SK-N-SH (cell line): ENCODE measurements around the gene FNDC4. TPM values are rescaled to one million over a fixed set of nuclear protein-coding genes. Genes with fewer than 3 reads are reported as not detected.
"Not testable (repeated sequence)": the region's sequence is repeated elsewhere in the genome, so short reads cannot be mapped to it uniquely, and the experiment has no call there.

Experiments used
- CTCF ChIA-PET: fragments of 300-600, 350-600 bp; formaldehyde crosslinking; extraction: SDS; loops from one replicate; lab custom pipeline; 2021; lab: Yijun Ruan, JAX
- POLR2A ChIA-PET: fragments of 350-600 bp; sonication (Branson Sonifier 250); formaldehyde crosslinking; extraction: SDS; loops from one replicate; lab custom pipeline; 2020; ENCODE audit warnings: antibody characterized with exemption, inconsistent platforms; lab: Yijun Ruan, JAX
- DNase-seq: peaks from one replicate; pipeline ENCODE4 v3.0.0; 2012
- H2AFZ ChIP-seq: fragments of 200-600 bp; sonication (generic); 2 replicates; pipeline ENCODE4 v1.8.1; 2016; ENCODE audit warnings: antibody characterized with exemption, mild to moderate bottlenecking, low read depth
- H3F3A ChIP-seq: fragments of 200-600 bp; sonication (generic); replicated peaks from 2 replicates; pipeline ENCODE3; 2016; ENCODE audit warnings: antibody characterized with exemption, mild to moderate bottlenecking; ENCODE audit not compliant: insufficient read depth
- H3K27ac ChIP-seq, 2 experiments: fragments of 200-500 bp in 1 of 2; fragments of 200-600 bp in 1 of 2; sonication (Bioruptor generic) in 1 of 2; sonication (generic), shearing (Covaris generic) in 1 of 2; 2 replicates each; pipeline versions ENCODE4 v1.5.1 to v1.6.1; 2014 to 2016; ENCODE audit warnings: low read depth in 2 of 2, inconsistent platforms in 1 of 2, low read length in 1 of 2, mild to moderate bottlenecking in 1 of 2, mixed read lengths in 1 of 2
- H3K27me3 ChIP-seq: fragments of 200-600 bp; sonication (generic), shearing (Covaris generic); 2 replicates; pipeline ENCODE4 v1.6.1; 2016; ENCODE audit warnings: mixed run types; ENCODE audit not compliant: insufficient read depth
- H3K36me3 ChIP-seq, 2 experiments: fragments of 200-500 bp in 1 of 2; fragments of 200-600 bp in 1 of 2; sonication (Bioruptor generic) in 1 of 2; sonication (generic) in 1 of 2; replicated peaks in 1 of 2; 2 replicates each; pipeline versions ENCODE3 to v1.5.1; 2014 to 2016; ENCODE audit warnings: low read length in 1 of 2, mild to moderate bottlenecking in 1 of 2; ENCODE audit not compliant: insufficient read depth in 2 of 2, control insufficient read depth in 1 of 2
- H3K4me1 ChIP-seq, 2 experiments: fragments of 200-500 bp in 1 of 2; fragments of 200-600 bp in 1 of 2; sonication (Bioruptor generic) in 1 of 2; sonication (generic), shearing (Covaris generic) in 1 of 2; 2 replicates each; pipeline versions ENCODE4 v1.5.1 to v1.6.1; 2014 to 2016; ENCODE audit warnings: low read depth in 1 of 2, low read length in 1 of 2, mixed run types in 1 of 2; ENCODE audit not compliant: insufficient read depth in 2 of 2, control insufficient read depth in 1 of 2
- H3K4me2 ChIP-seq: fragments of 200-600 bp; sonication (generic), shearing (Covaris generic); 2 replicates; pipeline ENCODE4 v1.6.1; 2017; ENCODE audit warnings: mixed run types
- H3K4me3 ChIP-seq, 2 experiments: fragments of 200-500 bp in 1 of 2; fragments of 200-600 bp in 1 of 2; sonication (Bioruptor generic) in 1 of 2; sonication (generic), shearing (Covaris generic) in 1 of 2; 2 replicates each; pipeline versions ENCODE4 v1.5.1 to v1.8.1; 2014 to 2016; ENCODE audit warnings: low read depth in 2 of 2, inconsistent platforms in 1 of 2, low read length in 1 of 2, mild to moderate bottlenecking in 1 of 2, mixed read lengths in 1 of 2, moderate library complexity in 1 of 2
- H3K79me2 ChIP-seq: fragments of 200-600 bp; sonication (generic); 2 replicates; pipeline ENCODE4 v1.8.1; 2017; ENCODE audit warnings: mild to moderate bottlenecking; ENCODE audit not compliant: insufficient read depth
- H3K9ac ChIP-seq: fragments of 200-600 bp; sonication (generic); 2 replicates; pipeline ENCODE4 v1.6.1; 2017; ENCODE audit warnings: mixed run types
- H3K9me2 ChIP-seq: fragments of 200-600 bp; sonication (generic); 2 replicates; pipeline ENCODE4 v1.6.1; 2017; ENCODE audit warnings: mixed run types
- H3K9me3 ChIP-seq: fragments of 200-600 bp; sonication (generic); 2 replicates; pipeline ENCODE4 v1.6.1; 2017; ENCODE audit warnings: mixed run types, mild to moderate bottlenecking, moderate library complexity
- H4K20me1 ChIP-seq: fragments of 200-600 bp; sonication (generic); 2 replicates; pipeline ENCODE4 v1.6.1; 2017; ENCODE audit warnings: mild to moderate bottlenecking, mixed run types; ENCODE audit not compliant: insufficient read depth
- EP300 ChIP-seq, 2 experiments: IDR thresholded peaks; 2 replicates each; pipeline versions ENCODE4 v1.4.0 to v1.6.1; 2012; ENCODE audit warnings: borderline replicate concordance in 1 of 2, low read depth in 1 of 2, low read length in 1 of 2
- FOXM1 ChIP-seq: IDR thresholded peaks from 2 replicates; pipeline ENCODE4 v1.4.0; 2012; ENCODE audit warnings: low read depth, mild to moderate bottlenecking
- MXI1 ChIP-seq: IDR thresholded peaks from 2 replicates; pipeline ENCODE4 v1.6.1; 2012; ENCODE audit warnings: mild to moderate bottlenecking, low read depth, low read length, improper control_type of control experiment
- NFIC ChIP-seq: IDR thresholded peaks from 2 replicates; pipeline ENCODE4 v1.4.0; 2012; ENCODE audit warnings: borderline replicate concordance
- NRF1 ChIP-seq: IDR thresholded peaks from 2 replicates; pipeline ENCODE4 v1.6.1; 2012; ENCODE audit warnings: low read depth, mild to moderate bottlenecking, low read length
- POLR2AphosphoS5 ChIP-seq: IDR thresholded peaks from 2 replicates; pipeline ENCODE4 v1.6.1; 2012; ENCODE audit warnings: low read depth, low read length
- RAD21 ChIP-seq: IDR thresholded peaks from 2 replicates; pipeline ENCODE4 v1.6.1; 2012; ENCODE audit warnings: mild to moderate bottlenecking, low read length
- RCOR1 ChIP-seq: fragments of 150-350 bp; IDR thresholded peaks from 2 replicates; pipeline ENCODE4 v1.6.1; 2017; ENCODE audit warnings: antibody characterized with exemption, low read length
- SMC3 ChIP-seq: IDR thresholded peaks from 2 replicates; pipeline ENCODE4 v1.6.1; 2012; ENCODE audit warnings: low read depth, low read length, improper control_type of control experiment
- TAF1 ChIP-seq: IDR thresholded peaks from 2 replicates; pipeline ENCODE4 v1.6.1; 2012; ENCODE audit warnings: low read depth, mild to moderate bottlenecking, low read length, moderate library complexity, borderline replicate concordance
- WGBS: methylation state at CpG from one replicate; pipeline ENCODE4 v1.1.6; 2017; ENCODE audit warnings: low lambda C conversion rate; 5-methylcytosine and 5-hydroxymethylcytosine counted together
- polyA plus RNA-seq, 3 experiments: library from polyadenylated mRNA; depleted of rRNA; stranded (reverse); fragments of >200 nt; gene quantifications; 2 replicates each; pipeline ENCODE4 v1.2.3, GENCODE V29; 2012
- TF ChIP-seq, protein P1 (sequence below): IDR thresholded peaks from 2 replicates; pipeline ENCODE4 v1.4.0; 2012; ENCODE audit warnings: low read depth
- TF ChIP-seq, protein P2 (sequence below): IDR thresholded peaks from 2 replicates; pipeline ENCODE4 v1.4.0; 2012; ENCODE audit warnings: low read depth, borderline replicate concordance

The FNDC4 gene, protein sequence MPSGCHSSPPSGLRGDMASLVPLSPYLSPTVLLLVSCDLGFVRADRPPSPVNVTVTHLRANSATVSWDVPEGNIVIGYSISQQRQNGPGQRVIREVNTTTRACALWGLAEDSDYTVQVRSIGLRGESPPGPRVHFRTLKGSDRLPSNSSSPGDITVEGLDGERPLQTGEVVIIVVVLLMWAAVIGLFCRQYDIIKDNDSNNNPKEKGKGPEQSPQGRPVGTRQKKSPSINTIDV
- polyA plus RNA-seq (2012; rRNA removed) = 26.5 and 27.0 TPM in 2 replicates
- polyA plus RNA-seq (2012; cell fraction: cytosol; rRNA removed) = 18.9 and 29.5 TPM in 2 replicates
- polyA plus RNA-seq (2012; cell fraction: nucleus; rRNA removed) = 23.1 and 23.8 TPM in 2 replicates

DNA sequence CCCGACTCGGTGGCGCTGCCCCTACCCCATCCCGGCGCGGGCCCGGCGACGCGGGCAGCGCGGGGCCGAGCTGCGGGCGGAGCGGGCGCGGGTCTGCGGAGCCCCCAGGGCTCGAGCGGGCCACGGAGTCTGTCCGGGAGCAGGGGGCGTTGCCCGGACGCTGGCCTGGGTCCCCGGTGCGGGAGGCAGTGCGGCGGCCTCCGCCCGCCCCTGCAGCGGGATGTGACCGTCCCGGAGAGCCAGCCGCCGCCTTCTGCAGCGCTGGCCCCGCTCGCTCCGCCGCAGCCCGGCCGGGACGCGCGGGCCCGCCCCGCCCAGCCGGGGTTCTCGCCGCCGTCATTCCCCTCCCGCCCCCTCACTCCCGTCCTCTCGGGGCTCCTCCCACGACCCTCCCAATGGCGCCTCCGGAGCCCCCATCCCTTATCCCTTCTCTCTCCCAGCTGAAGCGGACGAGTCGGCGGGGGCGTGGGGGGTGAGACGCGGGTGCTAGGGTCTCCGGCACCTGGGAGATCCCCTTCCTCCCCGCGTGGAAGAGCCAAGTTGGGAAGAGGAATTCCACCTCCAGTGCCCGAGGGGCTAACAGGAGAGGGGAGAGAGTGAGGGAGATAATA lies at the start of gene FNDC4:
Gene FNDC4, minus strand, starts transcription at position 257 of the 611 bp plus-strand sequence. CDS start 521 bp downstream, outside the sequence.
- Histone ChIP-seq H2AFZ (peak within 1 kb of the TSS; percentile 100), H3F3A (peaks cover 10% of the 10 kb centered on the region), H3K4me2 (peak within 1 kb of the TSS; percentile 94), H3K4me3 (peak within 1 kb of the TSS; percentile 81 to 85), H3K4me1 (peaks cover 7 to 10% of the 10 kb centered on the region in 2 experiments), H3K27me3 (no peaks in the 10 kb centered on the region), H3K9ac (peak within 1 kb of the TSS; percentile 81)
- DNase-seq = peak; percentile 94
- POLR2A ChIA-PET = interaction anchor here (1.0 to 1.5 kb wide), 3 partner anchors 85 to 423 kb away, joined by 3 to 6 read pairs (median 4); partner anchors contain the start of genes CCDC121, GPN1 and PPM1G
- TF ChIP-seq MXI1 (0 out of 2 replicates have a peak, but pooled peaks have one; percentile 18), TAF1 (peak; percentile 43; the same call in 1 of the 2 replicates), NFIC (no peak), POLR2AphosphoS5 (peak; percentile 46; the same call in 1 of the 2 replicates)
- TF ChIP-seq, all 33 proteins: peak for 3
- no peaks in the 10 kb centered on the region for H3K9me2 ChIP-seq
- H3K36me3 ChIP-seq = peaks cover 0 to 8% of the 10 kb centered on the region in 2 experiments
- no peaks in the 10 kb centered on the region for H3K79me2 ChIP-seq
- H4K20me1 ChIP-seq = no peaks in the 10 kb centered on the region
- CTCF ChIA-PET = interaction anchor here (0.8 to 2.6 kb wide), 5 partner anchors 10 to 192 kb away, joined by 3 to 13 read pairs (median 4); no protein-coding TSS in a partner anchor
- 1% methylated on average over 45 of the region's 70 CpGs for WGBS
- no peaks in the 10 kb centered on the region for H3K9me3 ChIP-seq
- H3K27ac ChIP-seq = peak within 1 kb of the TSS in 1 of 2 experiments; percentile 53; a peak in 1 of 4 replicates

DNA sequence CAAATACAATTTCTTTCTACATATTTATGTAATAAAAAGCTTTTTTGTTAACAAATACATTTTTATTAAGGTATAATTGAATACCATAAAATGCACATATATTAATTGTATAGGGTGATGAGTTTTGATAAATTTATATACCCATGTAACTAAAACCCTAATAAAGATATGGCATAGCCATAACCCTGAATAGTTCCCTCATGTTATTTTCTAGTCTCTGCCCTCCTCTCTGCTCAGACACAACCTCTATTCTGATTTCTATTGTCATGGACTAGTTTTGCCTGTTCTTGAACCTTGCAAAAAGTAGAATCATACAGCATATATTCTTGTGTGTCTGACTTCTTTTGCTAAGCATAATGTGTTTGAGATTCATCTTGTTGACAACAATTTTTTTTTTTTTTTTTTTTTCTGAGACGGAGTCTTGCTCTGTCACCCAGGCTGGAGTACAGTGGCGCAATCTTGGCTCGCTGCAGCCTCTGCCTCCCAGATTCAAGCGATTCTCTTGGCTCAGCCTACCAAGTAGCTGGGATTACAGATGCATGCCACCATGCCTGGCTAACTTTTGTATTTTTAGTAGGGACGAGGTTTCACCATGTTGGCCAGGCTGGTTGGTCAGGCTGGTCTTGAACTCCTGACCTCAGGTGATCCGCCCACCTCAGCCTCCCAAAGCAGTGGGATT lies 49.3 kb upstream of the FNDC4 start:
- TF ChIP-seq NRF1 (no peak), POLR2AphosphoS5 (no peak), SMC3 (no peak), MXI1 (no peak), EP300 (IDR thresholded peaks at IDR 0.05; ENCODE audit: borderline replicate concordance in 1 of 2, low read depth in 1 of 2, low read length in 1 of 2) (no peak), RCOR1 (no peak), FOXM1 (no peak), RAD21 (no peak)
- TF ChIP-seq, protein P1, sequence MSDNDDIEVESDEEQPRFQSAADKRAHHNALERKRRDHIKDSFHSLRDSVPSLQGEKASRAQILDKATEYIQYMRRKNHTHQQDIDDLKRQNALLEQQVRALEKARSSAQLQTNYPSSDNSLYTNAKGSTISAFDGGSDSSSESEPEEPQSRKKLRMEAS = no peak
- TF ChIP-seq, protein P2, sequence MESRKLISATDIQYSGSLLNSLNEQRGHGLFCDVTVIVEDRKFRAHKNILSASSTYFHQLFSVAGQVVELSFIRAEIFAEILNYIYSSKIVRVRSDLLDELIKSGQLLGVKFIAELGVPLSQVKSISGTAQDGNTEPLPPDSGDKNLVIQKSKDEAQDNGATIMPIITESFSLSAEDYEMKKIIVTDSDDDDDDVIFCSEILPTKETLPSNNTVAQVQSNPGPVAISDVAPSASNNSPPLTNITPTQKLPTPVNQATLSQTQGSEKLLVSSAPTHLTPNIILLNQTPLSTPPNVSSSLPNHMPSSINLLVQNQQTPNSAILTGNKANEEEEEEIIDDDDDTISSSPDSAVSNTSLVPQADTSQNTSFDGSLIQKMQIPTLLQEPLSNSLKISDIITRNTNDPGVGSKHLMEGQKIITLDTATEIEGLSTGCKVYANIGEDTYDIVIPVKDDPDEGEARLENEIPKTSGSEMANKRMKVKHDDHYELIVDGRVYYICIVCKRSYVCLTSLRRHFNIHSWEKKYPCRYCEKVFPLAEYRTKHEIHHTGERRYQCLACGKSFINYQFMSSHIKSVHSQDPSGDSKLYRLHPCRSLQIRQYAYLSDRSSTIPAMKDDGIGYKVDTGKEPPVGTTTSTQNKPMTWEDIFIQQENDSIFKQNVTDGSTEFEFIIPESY = no peak
- Histone ChIP-seq H3F3A (peaks cover 5% of the 10 kb centered on the region), H4K20me1 (no peaks in the 10 kb centered on the region), H3K9me3 (no peaks in the 10 kb centered on the region), H3K79me2 (no peaks in the 10 kb centered on the region), H3K4me1 (no peaks in the 10 kb centered on the region), H3K27ac (no peak overlapping the region), H3K27me3 (no peaks in the 10 kb centered on the region), H3K9me2 (no peaks in the 10 kb centered on the region), H2AFZ (no peak overlapping the region), H3K4me2 (no peak overlapping the region), H3K36me3 (no peaks in the 10 kb centered on the region), H3K9ac (no peak overlapping the region), H3K4me3 (no peak overlapping the region)
- ChIA-PET CTCF (interaction anchor here (1.1 to 1.7 kb wide), 3 partner anchors 10 to 34 kb away, joined by 3 to 5 read pairs (median 3); no protein-coding TSS in a partner anchor), POLR2A (no interaction called here)
- no peak for DNase-seq
- WGBS = 84% methylated on average over 6 of the region's 6 CpGs

DNA sequence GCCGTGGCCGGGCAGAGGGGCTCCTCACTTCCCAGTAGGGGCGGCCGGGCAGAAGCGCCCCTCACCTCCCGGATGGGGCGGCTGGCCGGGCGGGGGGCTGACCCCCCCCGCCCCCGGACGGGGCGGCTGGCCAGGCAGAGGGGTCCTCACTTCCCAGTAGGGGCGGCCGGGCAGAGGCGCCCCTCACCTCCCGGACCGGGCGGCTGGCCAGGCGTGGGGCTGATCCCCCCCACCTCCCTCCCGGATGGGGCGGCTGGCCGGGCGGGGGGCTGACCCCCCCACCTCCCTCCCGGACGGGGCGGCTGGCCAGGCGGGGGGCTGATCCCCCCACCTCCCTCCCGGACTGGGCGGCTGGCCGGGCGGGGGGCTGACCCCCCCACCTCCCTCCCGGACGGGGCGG lies 44.6 kb upstream of the FNDC4 start:
- CTCF ChIA-PET, H4K20me1 ChIP-seq, H3K4me3 ChIP-seq, H3K79me2 ChIP-seq, H3K9me3 ChIP-seq, H3K4me2 ChIP-seq, H3F3A ChIP-seq, H2AFZ ChIP-seq, H3K4me1 ChIP-seq, POLR2A ChIA-PET, DNase-seq, H3K9me2 ChIP-seq, H3K27ac ChIP-seq, H3K27me3 ChIP-seq, H3K9ac ChIP-seq, H3K36me3 ChIP-seq: not testable (repeated sequence)
- WGBS = 89% methylated on average over 5 of the region's 35 CpGs
